UCSD-AML1 (cell line): ENCODE data around the gene CROCC.
"Not testable (repeated sequence)": the region's sequence is repeated elsewhere in the genome, so short reads cannot be mapped to it uniquely, and the experiment has no call there.

Source experiments
- DNase-seq: peaks from one replicate; lab custom pipeline; 2025; ENCODE audit not compliant: unreplicated experiment; lab: John Stamatoyannopoulos, UW

CROCC gene

DNA sequence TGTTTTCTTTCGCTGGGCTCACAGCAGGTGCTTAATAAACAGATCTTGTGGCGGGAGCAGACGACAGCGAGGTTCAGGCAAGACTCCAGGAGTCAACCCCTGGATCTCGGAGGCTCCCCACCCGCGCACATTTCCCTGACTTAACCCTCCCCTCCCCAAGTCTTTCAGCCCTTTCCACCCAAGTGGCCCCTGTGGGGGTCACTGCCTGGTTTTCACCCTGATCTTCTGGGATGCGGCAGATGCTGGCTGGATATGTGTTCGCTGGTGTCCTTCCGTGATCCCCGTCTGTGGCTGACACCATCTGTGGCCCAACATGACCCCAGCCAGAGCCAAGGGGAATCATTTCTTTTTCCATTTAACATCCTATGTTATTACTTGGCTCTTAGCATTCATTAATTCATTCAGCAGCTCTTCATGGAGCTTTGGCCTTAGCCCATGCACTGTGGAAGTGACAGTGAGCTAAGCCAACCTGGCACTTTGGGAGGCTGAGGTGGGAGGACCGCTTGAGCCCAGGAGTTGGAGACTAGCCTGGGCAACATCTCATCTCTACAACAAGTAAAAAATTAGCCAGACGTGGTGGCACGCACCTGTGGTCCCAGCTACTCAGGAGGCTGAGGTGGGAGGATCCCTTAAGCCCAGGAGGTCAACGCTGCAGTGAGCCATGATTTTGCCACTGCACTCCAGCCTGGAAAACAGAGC is 6.7 kb upstream of the CROCC start:
- DNase-seq: not testable (repeated sequence)

DNA sequence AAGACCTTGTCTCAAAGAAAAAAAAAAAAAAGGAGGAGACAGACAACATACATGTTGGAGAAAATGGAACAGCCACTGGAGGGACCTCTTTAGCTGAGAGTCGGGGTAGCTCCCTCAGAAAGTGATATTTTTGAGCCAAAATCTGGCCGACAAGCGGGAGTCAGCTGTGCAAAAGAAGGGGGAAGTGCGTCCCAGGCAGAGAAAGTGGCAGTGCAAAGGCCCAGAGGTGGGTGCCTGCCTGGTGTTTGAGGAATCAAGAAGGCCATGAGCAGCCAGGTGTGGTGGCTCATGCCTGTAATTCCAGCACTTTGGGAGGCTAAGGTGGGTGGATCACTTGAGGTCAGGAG is 6.1 kb upstream of the CROCC start:
- no peak for DNase-seq

GRCh38 chr1:16916036-16916880 is 5.5 kb upstream of the CROCC start:
- not testable (repeated sequence) for DNase-seq

DNA sequence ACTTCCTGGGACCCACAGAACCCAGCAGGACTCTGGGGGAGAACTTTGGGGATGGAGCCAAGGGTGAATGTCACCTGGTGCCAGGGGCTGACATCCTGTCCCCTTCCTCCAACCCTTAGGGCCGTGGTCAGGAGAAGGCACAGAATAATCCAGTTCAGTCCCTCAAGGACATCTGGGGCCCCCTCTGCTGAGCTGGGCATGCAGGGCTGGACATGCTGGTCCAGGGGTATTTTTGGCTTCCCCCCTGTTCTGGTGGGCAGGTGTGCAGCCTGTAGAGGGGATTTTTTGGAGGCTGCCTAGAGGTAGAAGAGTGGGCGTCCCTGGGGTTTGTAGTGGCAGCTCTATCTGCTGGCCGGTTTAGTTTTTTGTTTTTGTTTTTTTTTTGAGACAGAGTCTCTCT is 3.4 kb upstream of the CROCC start:
- no peak for DNase-seq

GRCh38 chr1:16918936-16919665 is 2.6 kb upstream of the CROCC start:
- DNase-seq: not testable (repeated sequence)

DNA sequence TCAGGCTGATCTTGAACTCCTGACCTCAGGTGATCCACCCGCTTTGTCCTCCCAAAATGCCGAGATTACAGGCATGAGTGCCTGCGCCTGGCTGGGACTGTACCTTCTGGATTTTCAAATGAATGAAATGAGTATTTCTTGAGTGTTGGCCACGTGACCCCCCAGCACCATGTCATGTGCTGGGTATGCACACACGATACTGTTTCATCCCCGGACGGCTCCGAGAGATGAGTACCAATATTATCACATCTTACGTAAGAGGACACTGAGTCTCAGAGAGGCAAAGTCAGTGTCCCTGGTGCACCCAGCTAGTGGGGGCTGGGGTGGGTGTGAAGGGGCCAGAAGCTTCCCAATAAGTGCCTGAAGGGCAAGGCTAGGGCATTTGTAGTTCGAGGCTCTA is 780 bp upstream of the CROCC start:
- no peak for DNase-seq

GRCh38 chr1:16922466-16922865 is 735 bp downstream of the CROCC start:
- no peak for DNase-seq

GRCh38 chr1:16922885-16923431 is 1.2 kb downstream of the CROCC start:
- DNase-seq: peak; percentile 76

- no peak for DNase-seq
These were observed 2.6 kb downstream of the CROCC start for GRCh38 chr1:16924216-16924918.

DNA sequence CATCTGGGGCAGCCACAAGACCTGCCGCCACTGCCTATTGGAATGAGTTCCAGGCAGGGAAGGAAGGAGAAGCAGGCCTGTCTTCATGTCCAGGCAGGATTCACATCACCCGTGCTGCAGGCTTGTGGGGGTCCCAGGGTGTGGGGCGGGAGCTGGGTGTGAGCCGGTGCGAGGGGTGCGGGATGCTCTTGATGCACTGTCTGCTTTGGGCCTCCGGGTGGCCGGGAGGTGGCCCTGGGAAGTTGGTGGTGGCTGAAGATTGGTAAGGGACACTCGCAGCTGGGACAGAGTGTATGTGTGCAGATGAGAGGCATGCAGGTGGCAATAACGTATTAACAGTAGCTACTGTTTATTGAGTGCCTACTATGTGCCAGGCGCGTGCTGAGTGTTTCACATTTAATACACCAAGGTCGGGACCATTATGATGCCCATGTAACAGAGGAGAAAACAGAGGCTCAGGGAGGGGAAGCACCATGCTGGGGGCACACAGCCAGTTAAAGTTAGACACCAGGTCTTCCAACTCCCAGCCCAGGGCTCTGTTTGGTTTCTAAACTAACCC is 3.3 kb downstream of the CROCC start:
- no peak for DNase-seq

- DNase-seq: no peak
These were observed 4.1 kb downstream of the CROCC start for GRCh38 chr1:16925635-16926490.

DNA sequence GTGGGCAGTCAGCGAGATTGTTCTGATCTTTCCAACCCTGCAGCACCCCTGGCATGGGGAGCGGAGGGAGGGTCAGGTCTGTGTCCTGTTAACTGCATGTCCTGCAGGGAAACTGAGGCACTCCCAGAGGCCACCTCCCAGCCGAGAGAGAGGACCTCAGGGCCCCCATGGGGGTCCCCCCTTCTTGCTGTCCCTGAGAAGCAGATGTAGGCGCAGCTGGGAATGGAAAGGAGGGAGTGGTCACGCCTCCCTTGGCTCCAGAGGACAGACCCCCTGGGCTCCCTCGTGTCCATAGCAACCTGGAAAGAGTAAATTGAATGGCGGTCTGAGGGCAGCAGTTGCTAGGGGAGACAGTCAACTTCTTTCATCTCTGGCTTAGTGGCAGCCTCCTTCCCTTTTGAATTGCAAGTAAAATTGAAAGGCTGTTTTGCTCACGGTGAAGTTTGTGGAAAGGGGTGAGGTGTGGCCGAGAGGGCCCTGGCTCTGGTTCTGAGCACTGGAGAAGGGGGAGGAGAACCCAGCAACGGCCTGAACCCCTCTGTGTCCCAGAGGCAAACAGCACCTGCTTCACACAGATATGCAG is 4.9 kb downstream of the CROCC start:
- no peak for DNase-seq

DNA sequence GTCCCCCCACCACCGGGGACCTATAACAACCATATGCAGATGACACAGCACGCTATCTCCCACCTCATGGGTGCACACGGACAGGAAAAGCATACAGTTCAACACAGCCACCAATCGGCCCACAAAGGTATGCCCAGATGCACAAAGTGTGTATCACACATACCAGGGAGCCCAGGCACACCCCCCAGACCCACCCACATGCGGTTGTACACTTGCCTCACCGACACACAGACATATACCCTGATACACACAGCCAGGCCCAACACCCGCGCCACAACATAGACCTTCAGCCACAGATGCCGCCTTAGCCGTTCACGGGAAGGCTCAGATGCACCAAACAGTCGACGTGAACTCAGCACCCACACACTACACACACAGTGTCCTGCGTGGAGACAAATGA is 5.5 kb downstream of the CROCC start:
- no peak for DNase-seq

- DNase-seq: no peak
These were observed 6.2 kb downstream of the CROCC start for GRCh38 chr1:16927711-16928485.

- not testable (repeated sequence) for DNase-seq
These were observed 7.7 kb downstream of the CROCC start for GRCh38 chr1:16929146-16930041.

- not testable (repeated sequence) for DNase-seq
These were observed 9.6 kb downstream of the CROCC start for GRCh38 chr1:16931206-16931934.

DNA sequence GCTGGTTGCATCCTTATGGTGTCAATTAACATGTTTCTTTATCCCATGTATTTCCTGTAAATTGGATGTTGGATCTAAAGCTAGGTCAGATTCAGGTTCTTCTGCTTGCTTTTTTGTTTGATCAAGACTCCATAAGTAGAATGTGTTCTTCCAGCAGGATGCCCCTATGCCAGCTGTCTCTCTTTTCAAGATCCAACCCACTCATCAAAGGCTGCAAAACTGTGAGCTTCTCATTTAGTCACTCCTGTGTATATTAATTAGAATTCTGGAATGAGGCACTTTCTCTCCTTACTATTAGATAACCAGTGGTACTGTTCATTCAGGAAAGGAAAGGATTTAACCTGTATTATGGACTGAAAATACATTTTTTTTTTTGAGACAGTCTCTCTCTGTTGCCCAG is 12.2 kb downstream of the CROCC start:
- DNase-seq: not testable (repeated sequence)
